Measurements from ENCODE around the gene IL17RC.

GRCh38 chr3:9937486-9938238 lies 20.8 kb downstream of the IL17RC start:
- TF ChIP-seq POLR2A (IDR thresholded peaks at IDR 0.05), result no peak
- no peak for TF ChIP-seq CTCF (IDR thresholded peaks at IDR 0.05)
